CMK (cell line): ENCODE data around the gene HADHA.
"Not testable (repeated sequence)": the region's sequence is repeated elsewhere in the genome, so short reads cannot be mapped to it uniquely, and the experiment has no call there.

Experiments used
- DNase-seq: peaks from one replicate; pipeline ENCODE4 v3.0.0-alpha.2; 2010; ENCODE audit warnings: low read depth

HADHA gene

DNA sequence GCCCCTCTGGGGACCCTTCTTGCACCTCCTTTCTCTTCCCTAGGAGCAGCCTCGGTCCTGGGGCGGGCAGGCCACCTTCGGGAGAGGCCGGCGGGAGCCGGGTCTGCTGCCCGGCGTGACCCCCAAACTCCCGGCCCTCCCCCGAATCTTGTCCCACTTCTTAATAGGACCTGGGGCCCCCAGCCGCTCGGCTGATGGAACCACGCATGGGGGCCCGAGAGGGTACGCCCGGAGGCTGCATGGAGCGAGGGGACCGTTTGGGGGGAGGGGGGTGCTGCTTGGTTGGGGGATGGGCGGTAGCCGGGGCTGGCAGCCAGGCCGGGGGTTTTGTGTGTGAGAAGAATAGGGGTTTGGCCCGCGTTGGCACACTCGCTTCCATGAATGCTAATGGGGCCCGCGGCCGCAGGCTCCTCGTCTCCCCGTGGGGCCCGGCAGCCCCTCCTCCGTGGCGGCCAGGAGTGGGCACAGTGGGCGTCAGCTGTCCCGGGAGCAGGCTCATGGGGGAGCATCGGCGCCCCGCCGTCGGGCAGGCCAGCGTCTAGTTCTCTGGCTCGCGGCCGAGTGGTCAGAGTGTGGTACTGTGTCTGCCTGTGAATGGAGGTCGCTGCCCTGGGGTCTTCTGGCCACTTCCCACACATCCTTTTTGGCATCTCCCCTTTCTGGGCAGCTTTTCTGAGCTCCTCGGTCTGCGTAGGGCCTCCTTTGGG, 70.5 kb downstream of the HADHA start:
- DNase-seq: no peak

GRCh38 chr2:26172871-26173775, 71.3 kb downstream of the HADHA start, which contains the start of gene GAREM2:
Gene GAREM2, plus strand, starts transcription at chr2:26173088. Its CDS starts 133 bp downstream, at chr2:26173221.
- no peak for DNase-seq

DNA sequence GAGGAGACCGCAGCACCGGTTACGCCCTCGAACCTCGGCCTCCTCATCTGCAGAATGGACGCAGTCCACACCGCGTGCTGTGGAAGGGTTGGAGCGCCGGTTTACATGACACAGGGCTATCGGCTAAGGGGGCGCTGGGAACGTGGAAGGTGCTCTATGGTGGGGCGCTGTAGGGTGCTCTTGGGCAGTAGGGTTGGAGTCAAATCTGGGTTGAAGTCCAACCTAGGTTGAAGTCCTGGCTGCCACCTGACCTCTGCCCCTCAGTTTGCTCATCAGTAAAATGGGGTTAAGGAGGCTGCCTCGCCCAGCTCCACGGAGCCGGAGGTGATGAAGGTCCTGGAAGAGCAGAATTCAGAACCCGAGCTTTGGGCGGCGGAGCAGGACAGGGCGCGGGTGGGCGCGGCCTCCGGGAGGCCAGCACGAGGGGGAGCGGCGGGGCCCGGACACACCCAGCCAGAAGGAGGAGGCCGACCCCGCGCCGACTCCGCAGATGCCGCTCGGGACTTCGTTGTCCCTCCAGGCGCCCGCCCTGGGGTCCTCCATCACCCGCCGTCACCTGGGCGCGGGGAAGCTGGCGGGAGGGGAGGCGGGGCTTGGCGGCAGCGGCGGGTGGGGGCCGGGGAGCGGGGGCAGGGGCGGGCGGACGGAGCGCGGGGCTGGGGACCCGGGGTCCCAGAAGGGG, 72.1 kb downstream of the HADHA start:
- DNase-seq: no peak

- no peak for DNase-seq
These were observed 73.6 kb downstream of the HADHA start for GRCh38 chr2:26170795-26171194.

DNA sequence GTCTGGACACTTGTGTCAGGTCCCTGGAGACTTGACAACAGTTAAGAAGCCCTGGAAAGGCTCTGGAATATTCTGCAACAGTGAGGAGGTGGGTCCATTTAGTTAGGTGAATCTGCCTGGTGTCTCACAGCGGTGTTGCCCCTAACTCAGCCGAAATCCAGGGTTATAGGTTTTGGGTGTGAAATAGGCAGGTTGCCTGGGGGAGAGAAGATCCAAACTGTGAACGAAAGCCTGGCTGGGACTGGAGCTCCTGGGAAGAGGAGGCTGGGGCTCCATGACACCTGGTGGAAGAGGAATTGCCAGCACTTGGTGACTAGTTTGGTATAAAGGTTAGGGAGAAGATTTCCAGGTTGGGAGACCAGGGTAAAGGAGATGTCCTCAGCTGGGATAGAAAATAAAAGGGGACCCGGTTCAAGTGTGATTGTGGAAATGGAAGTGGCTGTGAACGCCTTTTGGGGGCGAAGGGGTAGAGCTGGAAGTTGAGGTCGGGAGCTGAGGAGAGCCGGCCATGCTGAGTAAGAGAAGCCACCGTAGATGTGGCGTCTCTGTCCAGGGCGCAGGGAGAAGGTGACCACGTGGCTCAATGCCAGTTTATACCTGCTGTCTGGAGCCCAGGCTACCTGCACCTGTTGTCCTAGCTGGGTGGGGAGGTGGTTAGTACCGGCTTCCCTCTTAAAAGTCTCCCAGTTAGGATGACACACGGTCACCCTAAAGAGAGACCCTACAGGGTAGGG, 74.6 kb downstream of the HADHA start:
- DNase-seq: no peak

- no peak for DNase-seq
These were observed 75.2 kb downstream of the HADHA start for GRCh38 chr2:26169226-26169625.

GRCh38 chr2:26168785-26169184, 75.6 kb downstream of the HADHA start:
- DNase-seq: no peak

- not testable (repeated sequence) for DNase-seq
These were observed 77.9 kb downstream of the HADHA start for GRCh38 chr2:26166541-26166940.

DNA sequence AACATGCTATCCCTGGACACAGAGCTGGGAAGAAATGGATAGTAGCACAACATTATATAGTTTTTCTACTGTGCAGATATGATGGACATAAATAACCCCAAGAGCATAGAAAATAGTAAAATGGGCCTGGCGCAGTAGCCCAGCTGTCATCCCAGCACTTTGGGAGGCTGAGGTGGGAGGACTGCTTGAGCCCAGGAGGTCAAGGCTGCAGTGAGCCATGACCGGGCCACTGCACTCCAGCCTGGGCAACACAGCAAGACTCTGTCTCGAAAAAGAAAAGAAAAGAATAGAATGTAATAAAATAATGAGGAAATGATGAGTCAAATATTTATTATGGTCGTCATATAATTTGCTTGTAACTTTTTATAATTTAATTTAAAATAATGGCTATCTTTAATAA, 79.0 kb downstream of the HADHA start:
- DNase-seq: no peak

DNA sequence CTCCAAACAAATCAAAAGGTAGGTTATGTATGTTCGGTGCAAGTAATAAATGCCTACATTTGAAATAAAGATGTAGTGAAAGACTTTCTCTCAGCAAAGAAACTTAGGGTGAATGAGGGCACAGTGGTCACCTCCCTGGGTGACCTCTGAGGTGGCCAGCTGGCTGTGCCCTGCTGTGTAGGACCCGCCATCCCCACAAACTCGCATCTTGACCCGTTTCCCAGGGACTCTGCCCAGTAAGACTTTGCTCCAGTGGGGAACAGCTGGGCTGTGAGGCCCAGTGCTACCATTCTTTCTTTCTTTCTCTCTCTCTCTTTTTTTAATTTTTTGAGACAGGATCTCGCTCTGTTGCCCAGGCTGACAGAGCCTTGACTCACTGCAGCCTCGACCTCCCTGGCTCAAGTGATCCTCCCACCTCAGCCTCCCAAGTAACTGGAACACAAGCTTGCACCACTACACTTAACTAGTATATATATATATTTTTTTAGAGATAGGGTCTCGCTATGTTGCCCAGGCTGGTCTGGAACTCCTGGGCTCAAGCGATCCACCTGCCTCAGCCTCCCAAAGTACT, 79.7 kb downstream of the HADHA start:
- no peak for DNase-seq

DNA sequence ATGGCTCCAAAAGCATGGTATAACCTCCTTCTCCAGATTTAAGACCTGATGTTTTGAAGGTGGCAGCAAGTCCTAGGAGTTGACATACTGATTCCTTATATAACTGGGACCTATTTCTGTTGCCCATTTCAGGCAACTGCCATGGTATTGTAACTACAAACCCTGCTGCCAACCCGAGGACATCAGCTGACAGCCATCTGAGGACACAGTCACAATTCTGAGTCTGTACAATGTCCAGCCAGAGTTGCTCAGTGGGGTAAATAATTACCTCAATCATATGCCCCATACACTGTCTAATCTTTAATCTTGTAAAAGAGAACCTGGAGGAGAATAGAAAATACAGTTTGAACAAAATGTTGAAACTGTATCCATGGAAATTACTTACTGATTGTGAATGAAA, 80.2 kb downstream of the HADHA start:
- no peak for DNase-seq

- DNase-seq: no peak
These were observed 81.5 kb downstream of the HADHA start for GRCh38 chr2:26162963-26163362.

DNA sequence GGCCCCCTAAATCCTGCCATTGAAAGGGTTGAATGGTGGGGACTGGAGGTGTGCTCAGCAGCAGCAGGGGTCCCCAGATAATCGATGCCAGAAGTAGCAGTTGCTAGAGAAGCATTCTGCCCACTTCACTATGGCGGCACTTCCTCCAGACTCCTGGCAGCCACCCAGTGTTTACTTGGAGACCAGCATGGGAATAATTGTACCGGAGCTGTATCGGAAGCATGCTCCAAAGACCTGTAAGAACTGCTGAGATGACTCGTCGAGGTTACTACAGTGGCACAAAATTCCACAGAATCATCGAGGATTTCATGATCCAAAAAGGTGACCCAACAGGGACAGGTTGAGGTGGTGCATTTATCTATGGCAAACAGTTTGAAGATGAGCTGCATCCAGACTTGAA, 82.5 kb downstream of the HADHA start:
- DNase-seq: no peak

DNA sequence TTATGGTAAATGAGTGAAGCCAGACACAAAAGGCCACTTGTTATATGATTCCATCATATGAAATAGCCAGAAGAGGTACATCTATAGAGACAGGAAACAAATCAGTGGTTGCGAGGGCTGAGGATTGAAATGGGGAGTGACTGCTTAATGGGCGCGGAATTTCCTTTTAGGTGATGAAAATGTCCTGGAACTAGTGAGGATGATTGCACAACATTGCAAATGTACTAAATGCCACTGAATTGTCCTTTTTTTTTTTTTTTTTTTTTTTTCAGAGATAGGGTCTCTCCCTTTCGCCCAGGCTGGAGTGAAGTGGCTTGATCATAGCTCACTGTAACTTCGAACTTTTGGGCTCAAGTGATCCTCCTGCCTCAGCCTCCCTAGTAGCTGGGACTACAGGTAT, 86.9 kb downstream of the HADHA start:
- no peak for DNase-seq

DNA sequence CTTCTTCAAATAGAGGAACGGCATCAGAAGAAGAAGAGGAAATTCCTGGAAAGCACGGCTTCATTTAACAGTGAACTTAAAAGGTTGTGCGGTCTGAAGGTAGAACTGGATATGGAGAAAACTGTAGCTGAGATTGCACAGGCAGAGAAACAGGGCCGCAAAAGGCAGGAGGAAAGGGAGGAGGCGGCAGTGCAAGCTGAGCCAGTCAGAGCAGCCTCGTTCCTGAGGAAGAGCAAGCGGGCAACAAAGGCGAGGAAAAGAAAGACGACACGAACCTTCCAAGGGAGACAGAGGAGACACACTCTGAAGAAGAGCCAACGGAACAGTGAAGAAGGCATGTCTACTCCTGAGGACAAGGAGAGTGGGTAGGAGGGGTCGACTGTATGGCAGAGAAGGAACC, 94.2 kb downstream of the HADHA start:
- DNase-seq: no peak

DNA sequence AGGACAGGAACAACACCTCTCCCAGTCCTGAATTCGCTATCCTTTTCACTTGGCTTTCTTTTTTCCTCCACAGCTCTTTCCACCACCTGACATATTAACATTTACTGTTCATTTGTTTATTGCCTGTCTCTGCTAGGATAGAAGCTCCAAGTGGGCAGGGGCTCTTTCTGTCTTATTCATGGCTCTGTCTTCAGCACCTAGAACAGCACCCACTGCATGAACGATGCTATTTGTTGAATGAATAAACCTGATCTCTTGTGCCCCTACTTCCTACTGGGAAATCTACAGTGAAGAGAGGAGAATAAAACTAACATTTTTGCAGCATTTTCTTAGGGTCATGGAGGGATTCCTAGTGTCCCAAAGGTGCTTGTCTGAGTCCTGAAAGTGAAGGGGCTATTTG, 95.9 kb downstream of the HADHA start:
- no peak for DNase-seq

DNA sequence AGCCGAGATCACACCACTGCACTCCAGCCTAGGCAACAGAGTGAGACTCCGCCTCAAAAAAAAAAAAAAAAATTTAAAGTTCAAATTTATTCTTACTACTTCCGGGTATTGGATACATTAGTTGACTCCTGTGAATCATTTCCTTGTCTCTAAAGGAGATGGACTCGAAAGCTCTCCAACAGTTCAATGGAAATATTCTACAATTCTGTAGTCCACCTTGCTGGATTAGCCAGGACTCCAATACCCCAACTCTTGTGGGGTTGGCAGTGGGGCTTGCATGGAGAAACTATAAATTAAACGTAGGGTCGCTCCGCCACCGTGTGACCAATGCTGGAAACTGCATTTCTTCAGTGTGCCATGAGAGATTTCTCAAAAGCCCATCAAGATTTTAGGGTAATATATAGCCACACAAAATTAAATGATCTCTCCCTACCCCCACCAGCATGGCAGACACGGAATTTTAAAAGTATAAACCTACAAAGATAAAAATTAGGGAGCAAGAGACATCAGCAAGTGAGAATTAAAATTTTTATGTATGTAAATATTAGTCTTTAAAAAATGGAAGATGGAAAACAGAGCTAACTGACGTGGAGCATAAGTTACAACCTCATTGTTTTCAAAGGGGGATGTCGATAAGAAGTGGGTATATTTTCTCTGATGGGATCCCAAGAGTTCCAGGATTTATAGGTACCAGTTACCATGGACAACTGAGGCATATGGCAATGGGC, 99.3 kb downstream of the HADHA start:
- DNase-seq: no peak

DNA sequence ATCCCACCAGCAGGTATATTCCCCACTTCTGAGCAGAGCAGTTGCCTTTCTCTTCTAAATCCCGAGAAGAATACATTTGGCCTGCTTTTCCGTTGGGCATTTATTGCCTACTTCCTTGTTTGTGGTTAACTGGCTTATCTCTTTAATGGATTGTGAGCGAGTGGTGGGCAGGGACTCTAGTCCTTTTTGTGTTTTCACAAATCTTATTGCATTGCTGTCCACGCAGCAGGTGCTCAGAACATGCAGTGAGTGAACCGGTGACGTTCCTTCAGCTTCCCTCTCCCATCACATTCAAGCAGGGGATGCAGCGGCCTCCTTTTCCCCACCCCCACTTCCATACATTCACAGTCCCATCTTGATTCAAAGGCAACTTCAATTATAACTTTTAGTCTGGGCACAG, 100.4 kb downstream of the HADHA start:
- no peak for DNase-seq

DNA sequence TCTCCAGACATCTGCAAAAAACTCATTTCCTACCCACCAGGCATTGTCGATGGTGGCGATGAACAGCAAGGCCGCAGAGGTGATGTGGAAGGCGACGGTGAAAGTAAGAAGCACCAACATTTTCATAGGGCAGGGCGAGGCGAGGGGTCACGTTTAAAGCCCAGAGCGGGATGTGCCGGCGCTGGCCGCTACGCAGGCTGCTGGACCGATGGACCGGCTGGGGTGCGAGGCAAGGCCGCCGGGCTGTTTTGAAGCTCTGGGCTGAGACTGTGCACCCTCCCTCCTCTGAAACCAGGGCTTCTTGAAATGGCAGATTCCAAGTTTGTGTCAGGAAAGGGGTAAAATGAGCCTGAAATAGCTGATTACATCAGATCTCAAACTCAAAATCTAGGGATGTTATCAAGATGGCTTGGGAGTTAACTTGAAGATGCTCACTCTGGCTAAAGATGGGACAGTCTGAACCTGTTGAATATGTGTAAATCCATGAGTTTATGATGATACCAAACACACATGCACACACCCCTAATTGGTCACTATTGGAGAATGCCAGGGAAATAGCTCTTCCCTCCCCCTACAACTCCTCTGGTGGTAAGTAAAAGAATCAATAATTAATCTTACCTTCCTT, 103.2 kb downstream of the HADHA start:
- DNase-seq: no peak
